GM21381 (cell line): Measurements from ENCODE around the gene BOLA1.
"Not testable (repeated sequence)": the region's sequence is repeated elsewhere in the genome, so short reads cannot be mapped to it uniquely, and the experiment has no call there.

Experiments used
- ATAC-seq: cut with Tn5 transposase; IDR thresholded peaks from one replicate; pipeline ENCODE4 v1.9.1; 2021; ENCODE audit warnings: mild to moderate bottlenecking, moderate library complexity; ENCODE audit not compliant: unreplicated experiment

The BOLA1 gene

GRCh38 chr1:149927563-149928400 is 28.4 kb downstream of the BOLA1 start, which contains the start of gene SF3B4:
Gene SF3B4, minus strand, starts transcription at chr1:149927803. Its CDS starts 44 bp downstream, at chr1:149927759.
- ATAC-seq, result peak; percentile 93

DNA sequence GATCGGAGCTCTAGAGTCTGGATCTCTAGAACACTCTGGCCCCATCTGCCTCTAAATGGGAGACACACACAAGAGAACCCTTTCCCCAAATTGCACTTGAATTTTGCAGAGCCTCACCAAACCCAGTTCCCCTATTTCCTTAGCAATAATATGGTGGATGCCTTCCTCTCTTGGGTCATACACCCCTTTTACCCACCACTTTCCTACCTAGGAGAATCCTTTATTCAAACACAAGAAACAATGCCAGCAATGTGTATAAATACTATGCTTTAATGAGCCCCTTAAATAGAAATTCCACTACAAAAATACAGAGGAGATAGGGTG is 29.0 kb downstream of the BOLA1 start:
- ATAC-seq, result no peak

DNA sequence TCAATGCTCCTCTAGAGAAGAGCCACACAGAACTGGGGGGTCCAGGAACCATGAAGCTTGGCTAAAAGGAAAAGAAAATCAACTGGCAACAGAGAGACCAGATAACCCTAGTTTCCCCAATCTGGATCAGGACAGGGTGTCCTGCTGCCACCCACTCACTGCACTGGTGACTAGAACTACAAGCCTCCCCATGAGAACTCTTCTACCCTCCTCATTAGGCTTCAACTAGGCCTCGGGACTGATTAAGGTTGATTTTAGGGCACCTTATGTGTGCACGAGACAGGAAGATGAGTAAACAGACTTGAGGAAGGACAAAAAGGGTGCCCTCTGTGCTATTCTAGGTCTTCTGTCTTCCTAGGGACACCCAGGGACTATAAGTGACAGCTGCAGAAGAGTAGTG is 30.5 kb downstream of the BOLA1 start:
- ATAC-seq, result no peak

- no peak for ATAC-seq
Observed at GRCh38 chr1:149931212-149931790, 31.9 kb downstream of the BOLA1 start.

- ATAC-seq, result no peak
Observed at GRCh38 chr1:149932474-149932873, 33.1 kb downstream of the BOLA1 start.

- no peak for ATAC-seq
Observed at GRCh38 chr1:149933208-149933607, 33.8 kb downstream of the BOLA1 start.

- ATAC-seq, result no peak
Observed at GRCh38 chr1:149934356-149934755, 35.0 kb downstream of the BOLA1 start.

DNA sequence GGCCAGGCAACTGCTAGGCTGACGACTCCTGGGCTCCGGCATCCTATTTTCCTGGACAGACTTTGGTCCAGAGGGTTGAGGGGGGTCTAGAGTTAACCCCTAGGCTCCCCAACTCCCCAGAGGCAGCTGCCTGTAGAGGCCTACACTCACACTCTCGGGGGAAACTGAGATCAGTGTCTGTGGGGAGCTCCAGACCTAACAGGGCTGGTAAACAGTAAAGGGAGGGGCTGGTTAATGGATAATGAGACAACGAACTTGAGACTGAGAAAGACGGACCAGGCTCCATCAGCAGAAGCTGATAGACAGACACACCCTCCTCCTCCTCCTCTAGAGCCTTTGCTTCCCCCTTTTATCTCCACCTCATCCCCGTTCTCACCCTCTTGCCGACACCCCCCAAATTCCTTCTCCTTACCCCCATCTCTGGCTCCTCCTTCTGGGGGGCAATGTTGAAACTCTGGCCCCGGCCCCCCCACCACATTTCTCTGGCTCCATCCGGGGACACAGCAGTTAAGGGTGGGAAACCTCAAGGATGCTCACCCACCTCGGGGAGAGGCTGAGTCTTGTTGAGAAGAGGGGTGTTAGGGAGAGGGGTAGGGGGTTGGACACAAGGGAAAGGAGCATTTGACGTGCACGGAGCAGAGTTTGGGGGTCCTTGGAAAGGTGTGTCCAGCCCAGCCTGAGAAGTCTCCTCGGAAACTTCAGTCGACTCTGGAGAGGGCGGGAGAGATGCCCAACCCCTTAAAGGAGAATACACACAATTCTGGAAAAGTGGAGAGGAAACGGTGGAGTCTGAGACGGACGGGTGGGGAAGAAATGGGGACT is 37.0 kb downstream of the BOLA1 start, which contains the start of gene MTMR11:
MTMR11 (minus strand) TSS at position 710 of the 822 bp plus-strand sequence; CDS start at position 478, 232 bp downstream.
- ATAC-seq, result no peak

DNA sequence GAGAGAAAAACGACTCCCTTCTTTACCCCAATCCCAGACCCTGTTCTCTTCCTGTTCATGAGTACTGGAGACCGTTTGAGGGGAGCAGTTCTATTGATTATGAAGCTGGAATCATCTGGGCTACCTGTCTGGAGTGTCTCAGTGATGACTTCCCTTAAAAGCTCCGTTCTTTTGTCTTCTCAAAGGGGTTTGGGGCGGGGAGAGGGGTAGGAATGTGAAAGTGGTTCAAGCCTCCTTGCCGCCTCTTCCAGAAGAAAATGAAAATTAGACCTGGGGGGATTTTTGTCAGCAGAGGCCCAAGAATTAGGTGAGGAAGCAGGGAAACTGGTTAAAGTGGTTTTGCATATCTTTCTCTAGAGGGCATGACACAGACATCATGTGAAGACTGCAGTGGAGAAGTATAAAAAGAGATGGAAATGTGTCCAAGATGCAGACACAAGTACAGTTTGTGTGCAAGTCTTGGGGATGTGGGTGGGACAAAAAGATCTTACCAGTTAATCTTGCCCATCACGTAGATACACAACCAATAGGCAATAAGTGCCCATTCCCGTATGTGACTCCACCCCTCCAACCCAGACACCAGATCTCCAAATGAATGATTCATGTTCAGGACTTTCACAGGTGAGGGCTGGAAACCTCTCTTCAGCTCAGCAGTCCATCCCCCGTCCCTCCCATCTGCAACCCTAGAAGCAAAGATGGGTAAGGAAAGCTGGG is 37.8 kb downstream of the BOLA1 start:
- no peak for ATAC-seq

GRCh38 chr1:149937759-149938158 is 38.4 kb downstream of the BOLA1 start:
- no peak for ATAC-seq

GRCh38 chr1:149938668-149939003 is 39.3 kb downstream of the BOLA1 start:
- not testable (repeated sequence) for ATAC-seq

DNA sequence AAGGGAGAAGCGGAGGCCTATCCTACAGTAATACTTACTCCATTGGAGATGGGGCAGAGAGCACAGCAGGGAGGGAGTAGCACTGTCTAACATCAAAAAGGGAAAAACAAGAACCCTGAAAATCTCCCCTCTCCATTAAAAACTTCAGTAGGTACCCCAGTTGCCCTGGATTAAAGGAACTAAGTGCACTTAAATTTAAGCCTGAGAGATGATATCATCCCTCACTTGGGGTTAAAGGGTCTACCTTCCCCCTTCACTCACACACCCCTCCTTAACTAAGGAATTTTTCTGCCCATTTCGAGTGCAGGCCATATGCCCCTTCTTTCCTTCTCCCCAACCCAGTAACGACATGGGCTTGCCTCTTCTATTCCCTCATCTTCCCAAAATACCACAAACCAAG is 41.1 kb downstream of the BOLA1 start:
- no peak for ATAC-seq

- no peak for ATAC-seq
Observed at GRCh38 chr1:149942207-149942606, 42.8 kb downstream of the BOLA1 start.

- ATAC-seq, result no peak
Observed at GRCh38 chr1:149942885-149943284, 43.5 kb downstream of the BOLA1 start.

GRCh38 chr1:149945206-149945605 is 45.8 kb downstream of the BOLA1 start:
- ATAC-seq, result no peak

GRCh38 chr1:149949911-149950310 is 50.5 kb downstream of the BOLA1 start:
- ATAC-seq, result no peak
